IMR-90 (cell line): ENCODE data around the gene COL13A1. TPM values are rescaled to one million over a fixed set of nuclear protein-coding genes. Genes with fewer than 3 reads are reported as not detected.

Experiments used
- ATAC-seq: fragments of 200-7000 bp; cut with Tn5 transposase; 2 replicates; pipeline ENCODE4 v1.9.1; 2020; ENCODE audit warnings: low read depth, mild to moderate bottlenecking, moderate library complexity
- BruUV-seq: library from RNA; stranded (reverse); fragments of 400-500 nt; replicated peaks from 2 replicates; lab custom pipeline; 2021; lab: Mats Ljungman, UMichigan
- CTCF ChIA-PET: fragments of 300-600 bp; formaldehyde crosslinking; extraction: SDS; loops from one replicate; lab custom pipeline; 2021; ENCODE audit warnings: antibody characterized with exemption; lab: Yijun Ruan, JAX
- POLR2A ChIA-PET: fragments of 300-600 bp; sonication (Branson Sonifier 250); formaldehyde crosslinking; loops from one replicate; lab custom pipeline; 2022; ENCODE audit warnings: antibody characterized with exemption; ENCODE audit not compliant: unreplicated experiment; lab: Charles Lee
- DNase-seq: peaks from one replicate; pipeline ENCODE4 v3.0.0; 2013
- H2AFZ ChIP-seq: replicated peaks from 2 replicates; pipeline ENCODE3; 2013; ENCODE audit warnings: low read length, mild to moderate bottlenecking; ENCODE audit not compliant: poor library complexity
- H2AK5ac ChIP-seq: 2 replicates; pipeline ENCODE4 v1.6.1; 2013; ENCODE audit warnings: low read depth, low read length, inconsistent platforms
- H2AK9ac ChIP-seq: replicated peaks from 2 replicates; pipeline ENCODE3; 2013; ENCODE audit warnings: mild to moderate bottlenecking, low read depth, low read length, moderate library complexity; ENCODE audit not compliant: poor library complexity
- H2BK120ac ChIP-seq: 2 replicates; pipeline ENCODE4 v1.6.1; 2013; ENCODE audit warnings: low read depth, low read length, inconsistent platforms
- H2BK15ac ChIP-seq: 3 replicates; pipeline ENCODE4 v1.6.1; 2013; ENCODE audit warnings: low read depth, low read length, inconsistent platforms
- H2BK20ac ChIP-seq: 2 replicates; pipeline ENCODE4 v1.6.1; 2013; ENCODE audit warnings: low read depth, mild to moderate bottlenecking, inconsistent platforms, low read length, moderate library complexity
- H2BK5ac ChIP-seq: 2 replicates; pipeline ENCODE4 v1.6.1; 2013; ENCODE audit warnings: mild to moderate bottlenecking, low read depth, low read length, inconsistent platforms; ENCODE audit not compliant: poor library complexity, severe bottlenecking
- H3K14ac ChIP-seq: replicated peaks from 2 replicates; pipeline ENCODE4 v1.6.1; 2013; ENCODE audit warnings: low read depth, low read length, inconsistent platforms
- H3K18ac ChIP-seq: 2 replicates; pipeline ENCODE4 v1.6.1; 2013; ENCODE audit warnings: low read depth, low read length, control low read depth
- H3K23ac ChIP-seq: 2 replicates; pipeline ENCODE4 v1.6.1; 2013; ENCODE audit warnings: low read depth, low read length, inconsistent platforms
- H3K27ac ChIP-seq: 2 replicates; pipeline ENCODE4 v1.5.1; 2013; ENCODE audit warnings: mild to moderate bottlenecking, control low read depth, low read length; ENCODE audit not compliant: insufficient read depth
- H3K27me3 ChIP-seq: 2 replicates; pipeline ENCODE4 v1.6.1; 2013; ENCODE audit warnings: low read length; ENCODE audit not compliant: control insufficient read depth, insufficient read depth
- H3K36me3 ChIP-seq: 2 replicates; pipeline ENCODE4 v1.6.1; 2013; ENCODE audit warnings: low read length, mixed read lengths; ENCODE audit not compliant: control insufficient read depth, insufficient read depth
- H3K4ac ChIP-seq: 2 replicates; pipeline ENCODE4 v1.6.1; 2013; ENCODE audit warnings: low read depth, low read length, inconsistent platforms
- H3K4me1 ChIP-seq: 2 replicates; pipeline ENCODE4 v1.6.1; 2013; ENCODE audit warnings: low read length, mixed read lengths; ENCODE audit not compliant: control insufficient read depth, insufficient read depth
- H3K4me2 ChIP-seq: 2 replicates; pipeline ENCODE4 v1.6.1; 2013; ENCODE audit warnings: low read depth, mild to moderate bottlenecking, control low read depth, low read length, moderate library complexity
- H3K4me3 ChIP-seq: 2 replicates; pipeline ENCODE4 v1.5.1; 2013; ENCODE audit warnings: low read depth, mild to moderate bottlenecking, control low read depth, low read length, moderate library complexity; ENCODE audit not compliant: insufficient read depth
- H3K56ac ChIP-seq: 2 replicates; pipeline ENCODE4 v1.6.1; 2013; ENCODE audit warnings: low read length, inconsistent platforms; ENCODE audit not compliant: insufficient read depth; ENCODE audit errors: extremely low read depth
- H3K79me1 ChIP-seq, 2 experiments: 2 replicates each; pipeline ENCODE4 v1.6.1; 2013; ENCODE audit warnings: low read length in 2 of 2, inconsistent platforms in 1 of 2, low read depth in 1 of 2
- H3K9ac ChIP-seq: 2 replicates; pipeline ENCODE4 v1.6.1; 2013; ENCODE audit warnings: low read depth, low read length, control low read depth
- H3K9me1 ChIP-seq: 2 replicates; pipeline ENCODE4 v1.6.1; 2013; ENCODE audit warnings: low read length, inconsistent platforms; ENCODE audit not compliant: insufficient read depth
- H3K9me3 ChIP-seq: 2 replicates; pipeline ENCODE4 v1.6.1; 2013; ENCODE audit warnings: low read length; ENCODE audit not compliant: control insufficient read depth, insufficient read depth
- H4K20me1 ChIP-seq: 2 replicates; pipeline ENCODE4 v1.6.1; 2013; ENCODE audit warnings: low read length, inconsistent platforms; ENCODE audit not compliant: insufficient read depth
- H4K5ac ChIP-seq: 2 replicates; pipeline ENCODE4 v1.6.1; 2013; ENCODE audit warnings: mild to moderate bottlenecking, low read depth, low read length, control low read depth
- H4K8ac ChIP-seq, 2 experiments: 2 replicates each; pipeline ENCODE4 v1.6.1; 2013; ENCODE audit warnings: low read depth in 2 of 2, low read length in 2 of 2, control low read depth in 1 of 2, inconsistent platforms in 1 of 2
- H4K91ac ChIP-seq: 2 replicates; pipeline ENCODE4 v1.6.1; 2013; ENCODE audit warnings: low read depth, low read length, inconsistent platforms; ENCODE audit not compliant: insufficient read depth
- CHD1 ChIP-seq: IDR thresholded peaks from 2 replicates; pipeline ENCODE4 v1.6.1; 2012; ENCODE audit warnings: low read depth, low read length, improper control_type of control experiment
- MAFK ChIP-seq: IDR thresholded peaks from 2 replicates; pipeline ENCODE4 v1.6.1; 2012; ENCODE audit warnings: low read depth, low read length, improper control_type of control experiment
- MAZ ChIP-seq: IDR thresholded peaks from 2 replicates; pipeline ENCODE4 v1.6.1; 2012; ENCODE audit warnings: low read depth, mild to moderate bottlenecking, low read length, improper control_type of control experiment, moderate library complexity, borderline replicate concordance
- NFE2L2 ChIP-seq: fragments of 150-350 bp; IDR thresholded peaks from 2 replicates; pipeline ENCODE4 v1.6.1; 2016; ENCODE audit warnings: low read depth, mild to moderate bottlenecking, low read length
- POLR2A ChIP-seq: IDR thresholded peaks from 2 replicates; pipeline ENCODE4 v1.6.1; 2012; ENCODE audit warnings: mild to moderate bottlenecking, low read depth, low read length
- RAD21 ChIP-seq: IDR thresholded peaks from 2 replicates; pipeline ENCODE4 v1.6.1; 2012; ENCODE audit warnings: low read length, improper control_type of control experiment
- RCOR1 ChIP-seq: IDR thresholded peaks from 2 replicates; pipeline ENCODE4 v1.6.1; 2012; ENCODE audit warnings: mild to moderate bottlenecking, low read length, improper control_type of control experiment; ENCODE audit not compliant: insufficient replicate concordance
- SMC3 ChIP-seq: fragments of 150-350 bp; IDR thresholded peaks from 2 replicates; pipeline ENCODE4 v1.6.1; 2016; ENCODE audit warnings: low read depth, mild to moderate bottlenecking, antibody characterized with exemption, low read length, moderate library complexity
- WGBS, 2 experiments: methylation state at CpG; one replicate each; pipeline versions ENCODE4 v1.1.5 to v1.1.7; 2013; ENCODE audit warnings: missing lambda C conversion rate in 2 of 2; ENCODE audit not compliant: insufficient read length in 1 of 2; ENCODE audit errors: extremely low coverage in 2 of 2; 5-methylcytosine and 5-hydroxymethylcytosine counted together
- dilution Hi-C: fragments of 300-500 bp; cut with HindIII; formaldehyde crosslinking; loops from one replicate; pipeline ENCODE4 v1.14.3; 2018; ENCODE audit warnings: low sequenced_read_pairs; ENCODE audit not compliant: unreplicated experiment
- in situ Hi-C: fragments of 300-500 bp; cut with MboI; formaldehyde crosslinking; loops from 3 replicates; pipeline ENCODE4 v1.14.3; 2019; ENCODE audit warnings: low sequenced_read_pairs, inconsistent platforms, mixed read lengths
- intact Hi-C: fragments of 100-400 bp; cut with micrococcal nuclease; formaldehyde crosslinking; loops from 2 replicates; pipeline ENCODE4 v1.10.0; 2022
- polyA plus RNA-seq, 3 experiments: library from polyadenylated mRNA; depleted of rRNA; stranded (reverse); fragments of >200 nt; gene quantifications; 2 replicates each; pipeline ENCODE4 v1.2.3, GENCODE V29; 2012; ENCODE audit warnings: low replicate concordance in 1 of 3
- total RNA-seq: library from RNA; depleted of rRNA; stranded (reverse); fragments of >200 nt; gene quantifications from 2 replicates; pipeline ENCODE4 v1.2.3, GENCODE V29; 2012
- TF ChIP-seq, protein P1 (sequence below): fragments of 150-350 bp; IDR thresholded peaks from 2 replicates; pipeline ENCODE4 v1.6.1; 2016; ENCODE audit warnings: low read depth, mild to moderate bottlenecking, low read length, moderate library complexity, borderline replicate concordance
- TF ChIP-seq, protein P2 (sequence below): conservative IDR thresholded peaks from 2 replicates; pipeline ENCODE4 v1.5.1; 2012; ENCODE audit warnings: mild to moderate bottlenecking, low read depth, low read length, improper control_type of control experiment
- TF ChIP-seq, protein P3 (sequence below): fragments of 150-350 bp; IDR thresholded peaks from 2 replicates; pipeline ENCODE4 v1.6.1; 2017; ENCODE audit warnings: mild to moderate bottlenecking, antibody characterized with exemption, low read length, low read depth

The COL13A1 gene
- total and polyA plus RNA-seq, 2 of the 4 experiments (the other 2 are of a cell fraction) = 12.2 to 31.3 TPM

DNA sequence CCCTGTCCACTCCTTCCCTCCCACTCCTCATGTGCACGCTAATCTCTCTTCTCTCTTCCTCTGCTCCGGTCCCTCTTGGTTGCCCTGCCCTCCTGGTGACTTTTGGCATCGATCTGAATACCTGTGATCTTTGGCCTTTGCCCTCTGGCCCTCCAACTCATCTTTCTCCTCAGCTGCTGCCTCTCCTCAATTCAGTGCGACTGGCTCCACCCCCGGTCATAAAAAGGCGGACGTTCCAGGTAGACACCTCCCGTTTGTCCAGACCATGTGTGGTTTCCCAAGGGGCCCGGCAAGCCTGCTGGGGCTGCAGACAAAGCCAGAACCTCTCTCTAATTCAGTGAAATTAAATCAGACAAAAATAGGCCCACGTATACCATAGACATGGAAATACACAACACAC, 96.8 kb downstream of the COL13A1 start:
- Histone ChIP-seq H4K8ac (no peak overlapping the region), H3K36me3 (no peaks in the 10 kb centered on the region), H2BK15ac (no peak overlapping the region), H3K4me1 (peaks cover 12% of the 10 kb centered on the region; the same call in 1 of the 2 replicates), H2AK5ac (no peak overlapping the region), H3K23ac (no peak overlapping the region), H2BK5ac (no peak overlapping the region), H3K9me1 (peaks cover 20% of the 10 kb centered on the region), H4K5ac (no peak overlapping the region), H2AFZ (no peak overlapping the region), H4K20me1 (no peaks in the 10 kb centered on the region), H2AK9ac (no peak overlapping the region), H3K4me2 (no peak overlapping the region), H3K9ac (no peak overlapping the region), H4K91ac (no peak overlapping the region), H3K14ac (no peak overlapping the region), H3K9me3 (no peaks in the 10 kb centered on the region), H2BK20ac (no peak overlapping the region), H3K27ac (no peak overlapping the region), H3K79me1 (no peaks in the 10 kb centered on the region), H2BK120ac (no peak overlapping the region), H3K4ac (no peak overlapping the region), H3K56ac (no peak overlapping the region), H3K18ac (no peak overlapping the region), H3K4me3 (no peak overlapping the region), H3K27me3 (no peaks in the 10 kb centered on the region)
- no peak for ATAC-seq
- in situ Hi-C loops = no loop called here
- no peak for TF ChIP-seq MAFK
- TF ChIP-seq, protein P1, sequence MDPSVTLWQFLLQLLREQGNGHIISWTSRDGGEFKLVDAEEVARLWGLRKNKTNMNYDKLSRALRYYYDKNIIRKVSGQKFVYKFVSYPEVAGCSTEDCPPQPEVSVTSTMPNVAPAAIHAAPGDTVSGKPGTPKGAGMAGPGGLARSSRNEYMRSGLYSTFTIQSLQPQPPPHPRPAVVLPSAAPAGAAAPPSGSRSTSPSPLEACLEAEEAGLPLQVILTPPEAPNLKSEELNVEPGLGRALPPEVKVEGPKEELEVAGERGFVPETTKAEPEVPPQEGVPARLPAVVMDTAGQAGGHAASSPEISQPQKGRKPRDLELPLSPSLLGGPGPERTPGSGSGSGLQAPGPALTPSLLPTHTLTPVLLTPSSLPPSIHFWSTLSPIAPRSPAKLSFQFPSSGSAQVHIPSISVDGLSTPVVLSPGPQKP = no peak
- TF ChIP-seq, protein P2, sequence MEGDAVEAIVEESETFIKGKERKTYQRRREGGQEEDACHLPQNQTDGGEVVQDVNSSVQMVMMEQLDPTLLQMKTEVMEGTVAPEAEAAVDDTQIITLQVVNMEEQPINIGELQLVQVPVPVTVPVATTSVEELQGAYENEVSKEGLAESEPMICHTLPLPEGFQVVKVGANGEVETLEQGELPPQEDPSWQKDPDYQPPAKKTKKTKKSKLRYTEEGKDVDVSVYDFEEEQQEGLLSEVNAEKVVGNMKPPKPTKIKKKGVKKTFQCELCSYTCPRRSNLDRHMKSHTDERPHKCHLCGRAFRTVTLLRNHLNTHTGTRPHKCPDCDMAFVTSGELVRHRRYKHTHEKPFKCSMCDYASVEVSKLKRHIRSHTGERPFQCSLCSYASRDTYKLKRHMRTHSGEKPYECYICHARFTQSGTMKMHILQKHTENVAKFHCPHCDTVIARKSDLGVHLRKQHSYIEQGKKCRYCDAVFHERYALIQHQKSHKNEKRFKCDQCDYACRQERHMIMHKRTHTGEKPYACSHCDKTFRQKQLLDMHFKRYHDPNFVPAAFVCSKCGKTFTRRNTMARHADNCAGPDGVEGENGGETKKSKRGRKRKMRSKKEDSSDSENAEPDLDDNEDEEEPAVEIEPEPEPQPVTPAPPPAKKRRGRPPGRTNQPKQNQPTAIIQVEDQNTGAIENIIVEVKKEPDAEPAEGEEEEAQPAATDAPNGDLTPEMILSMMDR = no peak
- TF ChIP-seq SMC3 = no peak
- no peak for TF ChIP-seq RAD21
- TF ChIP-seq CHD1 = no peak
- no peak for TF ChIP-seq NFE2L2
- no peak for TF ChIP-seq POLR2A
- TF ChIP-seq MAZ = no peak
- no peak for TF ChIP-seq RCOR1
- TF ChIP-seq, protein P3, sequence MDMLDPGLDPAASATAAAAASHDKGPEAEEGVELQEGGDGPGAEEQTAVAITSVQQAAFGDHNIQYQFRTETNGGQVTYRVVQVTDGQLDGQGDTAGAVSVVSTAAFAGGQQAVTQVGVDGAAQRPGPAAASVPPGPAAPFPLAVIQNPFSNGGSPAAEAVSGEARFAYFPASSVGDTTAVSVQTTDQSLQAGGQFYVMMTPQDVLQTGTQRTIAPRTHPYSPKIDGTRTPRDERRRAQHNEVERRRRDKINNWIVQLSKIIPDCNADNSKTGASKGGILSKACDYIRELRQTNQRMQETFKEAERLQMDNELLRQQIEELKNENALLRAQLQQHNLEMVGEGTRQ = no peak
- no peak for DNase-seq
- CTCF ChIA-PET = no interaction called here
- POLR2A ChIA-PET = no interaction called here
- BruUV-seq = no TSS peak
- intact Hi-C loops = no loop called here
- dilution Hi-C loops = no loop called here
- WGBS, 2 experiments = 75% methylated on average over 10 of the region's 10 CpGs; no CpG with 5 or more reads in 1 of the 2 experiments
